ENCODE measurements around the gene CIZ1.

DNA sequence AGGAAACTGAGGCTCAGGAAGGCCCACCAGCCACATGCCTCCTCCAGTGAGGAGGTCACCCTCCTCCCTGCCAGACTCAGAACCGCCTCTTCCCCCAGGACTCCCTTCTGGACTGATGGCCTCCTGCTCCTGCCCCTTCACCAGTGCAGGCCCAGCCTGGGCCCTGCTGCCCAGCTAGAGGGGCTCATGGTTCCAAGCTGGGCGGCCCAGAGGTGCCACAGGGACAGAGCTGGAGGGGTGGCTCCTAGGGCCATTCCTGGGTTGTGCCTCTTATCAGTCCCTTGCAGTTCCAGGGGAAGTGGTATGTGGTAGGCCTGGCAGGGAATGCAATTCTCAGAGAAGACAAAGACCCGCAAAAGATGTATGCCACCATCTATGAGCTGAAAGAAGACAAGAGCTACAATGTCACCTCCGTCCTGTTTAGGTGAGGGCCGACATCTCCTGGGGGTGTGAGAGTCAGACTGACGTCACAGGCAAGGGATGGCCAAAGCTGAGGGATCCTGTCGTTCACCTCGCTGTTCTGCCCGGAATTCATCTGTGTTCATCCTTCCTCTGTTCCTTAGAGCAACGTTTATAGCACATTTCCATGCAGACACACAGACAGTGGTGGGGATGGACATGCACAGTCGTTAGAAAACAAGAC lies 41.3 kb downstream of the CIZ1 start:
- TF ChIP-seq, protein P1, sequence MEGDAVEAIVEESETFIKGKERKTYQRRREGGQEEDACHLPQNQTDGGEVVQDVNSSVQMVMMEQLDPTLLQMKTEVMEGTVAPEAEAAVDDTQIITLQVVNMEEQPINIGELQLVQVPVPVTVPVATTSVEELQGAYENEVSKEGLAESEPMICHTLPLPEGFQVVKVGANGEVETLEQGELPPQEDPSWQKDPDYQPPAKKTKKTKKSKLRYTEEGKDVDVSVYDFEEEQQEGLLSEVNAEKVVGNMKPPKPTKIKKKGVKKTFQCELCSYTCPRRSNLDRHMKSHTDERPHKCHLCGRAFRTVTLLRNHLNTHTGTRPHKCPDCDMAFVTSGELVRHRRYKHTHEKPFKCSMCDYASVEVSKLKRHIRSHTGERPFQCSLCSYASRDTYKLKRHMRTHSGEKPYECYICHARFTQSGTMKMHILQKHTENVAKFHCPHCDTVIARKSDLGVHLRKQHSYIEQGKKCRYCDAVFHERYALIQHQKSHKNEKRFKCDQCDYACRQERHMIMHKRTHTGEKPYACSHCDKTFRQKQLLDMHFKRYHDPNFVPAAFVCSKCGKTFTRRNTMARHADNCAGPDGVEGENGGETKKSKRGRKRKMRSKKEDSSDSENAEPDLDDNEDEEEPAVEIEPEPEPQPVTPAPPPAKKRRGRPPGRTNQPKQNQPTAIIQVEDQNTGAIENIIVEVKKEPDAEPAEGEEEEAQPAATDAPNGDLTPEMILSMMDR (IDR thresholded peaks at IDR 0.05), result no peak
- TF ChIP-seq POLR2A (IDR thresholded peaks at IDR 0.05), result no peak

All from heart left ventricle (tissue), 13 donors.